Measurements from ENCODE around the gene PTPRN2.

PTPRN2 gene

DNA sequence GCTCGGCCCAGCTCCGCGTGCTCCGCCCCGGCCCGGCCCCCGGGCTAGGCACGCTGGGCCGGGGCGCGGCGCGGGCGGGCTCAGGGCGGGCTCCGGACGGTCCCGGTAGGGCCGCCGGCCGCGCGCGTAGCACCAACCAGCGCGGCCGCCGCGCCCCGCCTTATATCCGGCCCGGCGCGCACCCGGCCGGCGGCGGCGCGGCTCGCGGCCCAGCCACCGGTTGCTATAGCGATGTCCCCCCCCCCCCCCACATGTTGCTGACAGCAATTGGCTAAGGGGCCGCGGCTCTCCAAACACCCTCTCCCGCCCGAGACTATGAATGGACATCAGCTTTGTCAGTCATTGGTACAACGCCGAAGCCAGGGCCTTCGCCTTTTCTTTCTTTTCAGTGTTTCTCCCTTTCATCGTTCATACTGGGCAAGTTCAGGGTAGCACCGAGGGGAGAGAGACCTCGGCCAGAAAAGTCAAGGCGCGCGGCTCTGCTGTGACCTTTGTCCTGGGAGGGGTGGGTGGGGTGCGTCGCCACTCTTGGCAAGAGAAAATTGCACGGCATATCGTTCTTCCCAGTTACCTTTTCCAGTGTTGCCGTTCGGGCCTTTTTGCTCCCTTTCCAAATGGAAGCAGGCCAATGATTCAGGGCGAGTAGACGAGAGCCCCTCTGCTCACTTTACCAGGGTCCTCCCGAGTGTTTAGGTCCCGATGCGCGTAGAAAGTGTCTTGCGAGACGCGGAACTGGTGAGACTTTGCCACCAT is 896.6 kb downstream of the PTPRN2 start:
- DNase-seq (ENCODE audit: low spot score), result no peak

DNA sequence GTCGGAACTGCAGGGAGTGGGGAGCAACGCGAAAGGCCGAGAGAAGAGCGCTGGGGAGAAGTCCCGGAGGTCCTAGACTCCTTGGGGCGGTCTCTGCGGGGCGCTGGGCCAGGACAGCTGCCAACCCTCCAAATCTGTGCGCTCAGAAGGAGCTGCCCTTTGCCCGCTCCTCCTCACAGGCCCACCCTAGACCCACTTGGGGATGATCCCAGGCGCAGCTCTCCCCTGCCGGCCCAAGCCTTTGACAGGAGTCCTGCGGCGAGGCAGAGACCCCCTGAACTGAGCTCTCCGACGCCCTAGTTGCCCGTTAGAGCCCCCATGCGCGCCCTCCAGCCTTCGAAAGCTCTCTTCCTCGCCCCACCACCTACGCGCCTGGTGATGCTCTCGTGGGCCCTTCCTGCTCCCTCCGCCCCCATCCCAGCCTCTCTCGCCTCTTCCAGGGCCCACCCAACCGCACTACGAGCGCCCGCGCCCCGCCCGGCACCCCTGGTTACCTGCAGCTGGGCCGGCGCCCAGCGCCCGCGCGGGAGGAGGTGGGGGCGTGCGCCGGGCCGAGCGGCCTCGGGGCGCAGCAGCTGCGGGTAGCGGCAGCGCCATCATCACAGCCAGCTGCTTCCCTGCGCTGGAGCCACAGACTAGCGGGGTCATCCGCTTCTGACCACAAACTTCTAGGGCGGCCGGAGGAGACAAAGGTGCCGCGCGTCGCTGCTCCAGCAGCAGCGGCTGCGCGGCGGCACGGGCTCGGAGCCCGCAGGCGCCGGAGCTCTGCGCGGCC is 897.4 kb downstream of the PTPRN2 start:
- DNase-seq (ENCODE audit: low spot score), result no peak

GRCh38 chr7:157689269-157690057 is 898.2 kb downstream of the PTPRN2 start:
- DNase-seq (ENCODE audit: low spot score), result no peak

- no peak for DNase-seq (ENCODE audit: low spot score)
Measured at GRCh38 chr7:157688533-157689268, 898.9 kb downstream of the PTPRN2 start.

GRCh38 chr7:157687845-157688532 is 899.6 kb downstream of the PTPRN2 start:
- DNase-seq (ENCODE audit: low spot score), result no peak

GRCh38 chr7:157687158-157687557 is 900.5 kb downstream of the PTPRN2 start:
- no peak for DNase-seq (ENCODE audit: low spot score)

DNA sequence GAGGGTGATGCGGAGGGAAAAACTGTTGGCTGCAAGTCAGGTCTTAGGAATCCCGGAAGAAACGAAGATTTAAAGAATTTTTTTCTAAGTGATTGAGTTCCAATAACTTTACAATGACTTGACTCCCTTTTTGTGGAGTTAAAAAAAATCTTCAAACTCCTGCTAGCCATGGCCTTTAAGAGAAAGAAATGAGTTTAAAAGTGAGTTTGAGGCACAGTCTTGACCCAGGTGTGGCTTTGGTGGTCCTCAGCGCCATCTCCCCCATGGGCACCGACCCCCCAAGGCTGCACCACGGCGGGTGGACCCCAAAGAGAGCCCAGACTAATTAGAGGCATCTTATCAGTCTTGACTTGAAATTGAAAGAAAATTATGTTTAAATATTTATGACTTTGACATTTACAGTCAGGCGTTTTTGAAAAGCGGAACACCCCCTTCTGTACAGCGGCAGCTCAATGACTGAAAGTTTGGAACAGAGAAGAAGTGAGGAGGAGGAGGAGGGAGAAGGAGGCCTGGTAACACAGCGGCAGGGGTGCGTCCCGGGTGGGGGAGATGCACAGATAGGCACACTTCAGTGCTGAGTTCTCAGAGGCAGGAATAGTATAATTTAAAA is 901.2 kb downstream of the PTPRN2 start:
- DNase-seq (ENCODE audit: low spot score), result no peak

- DNase-seq (ENCODE audit: low spot score), result no peak
Measured at GRCh38 chr7:157685430-157686284, 902.0 kb downstream of the PTPRN2 start.

DNA sequence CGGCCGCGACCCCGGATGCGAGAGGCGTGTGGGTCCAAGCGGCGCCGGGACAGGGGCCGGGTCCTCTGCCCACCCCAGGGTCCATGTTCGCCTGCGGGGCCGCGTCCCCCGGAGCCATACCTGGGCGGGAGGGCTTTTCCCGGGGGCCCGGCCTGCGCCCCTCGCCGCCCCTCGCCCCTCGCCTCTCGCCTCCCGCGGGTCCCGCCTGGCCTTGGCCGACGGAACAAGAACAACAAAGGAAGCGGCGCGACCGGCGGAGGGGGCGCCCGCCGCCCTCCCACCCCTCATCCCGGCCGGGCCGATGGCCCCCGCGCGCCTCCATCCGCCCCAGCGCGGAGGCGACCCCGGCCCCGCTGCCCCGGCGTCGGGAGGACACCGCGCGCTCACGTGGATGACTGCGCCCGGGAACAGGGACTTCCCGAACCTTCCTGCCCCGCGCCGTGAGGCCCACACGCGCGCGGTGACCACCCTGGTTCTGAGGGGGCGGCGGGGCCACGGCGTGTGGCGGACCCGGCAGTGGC is 902.7 kb downstream of the PTPRN2 start:
- DNase-seq (ENCODE audit: low spot score), result no peak

GRCh38 chr7:157684157-157684908 is 903.3 kb downstream of the PTPRN2 start:
- no peak for DNase-seq (ENCODE audit: low spot score)

GRCh38 chr7:157683747-157684156 is 903.9 kb downstream of the PTPRN2 start:
- DNase-seq (ENCODE audit: low spot score), result no peak

DNA sequence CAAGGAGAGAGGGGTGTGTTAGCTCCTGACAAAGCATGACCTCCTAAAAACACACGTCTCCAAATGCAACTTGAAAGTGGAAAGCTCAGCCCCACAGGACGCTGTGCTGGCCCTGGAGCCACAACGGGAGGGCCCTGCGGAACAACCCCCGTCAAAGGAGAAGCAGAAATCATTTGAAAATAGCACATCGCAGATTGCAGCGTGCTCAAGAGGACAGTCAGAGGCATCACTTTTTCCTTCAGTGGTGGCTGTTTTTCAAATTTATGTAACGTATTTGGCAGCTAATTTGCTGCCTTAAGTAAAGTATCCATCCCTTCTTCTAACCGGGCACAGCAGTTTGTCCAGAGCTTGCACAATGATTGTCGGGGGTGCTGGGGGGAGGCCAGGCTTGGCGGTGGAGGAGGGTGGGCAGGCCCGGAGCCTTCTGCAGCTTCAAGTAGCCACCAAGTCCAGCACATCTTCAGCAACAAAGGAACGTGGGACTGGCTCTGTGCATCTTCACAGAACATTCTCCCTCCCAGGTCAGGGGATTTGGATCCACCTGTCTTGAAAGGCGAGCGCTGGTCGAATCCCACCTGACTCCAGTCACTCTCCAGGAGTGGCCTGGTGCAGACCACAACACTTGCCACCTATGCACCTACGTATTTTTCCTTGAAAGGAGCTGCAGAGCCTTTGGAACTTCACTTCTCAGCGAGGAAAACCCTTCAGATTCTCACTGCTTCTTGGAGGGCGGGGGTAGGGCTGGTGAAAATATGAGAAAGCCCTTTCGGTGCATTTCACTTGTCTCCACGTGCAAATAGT is 904.5 kb downstream of the PTPRN2 start:
- no peak for DNase-seq (ENCODE audit: low spot score)

GRCh38 chr7:157682064-157682945 is 905.3 kb downstream of the PTPRN2 start:
- no peak for DNase-seq (ENCODE audit: low spot score)

DNA sequence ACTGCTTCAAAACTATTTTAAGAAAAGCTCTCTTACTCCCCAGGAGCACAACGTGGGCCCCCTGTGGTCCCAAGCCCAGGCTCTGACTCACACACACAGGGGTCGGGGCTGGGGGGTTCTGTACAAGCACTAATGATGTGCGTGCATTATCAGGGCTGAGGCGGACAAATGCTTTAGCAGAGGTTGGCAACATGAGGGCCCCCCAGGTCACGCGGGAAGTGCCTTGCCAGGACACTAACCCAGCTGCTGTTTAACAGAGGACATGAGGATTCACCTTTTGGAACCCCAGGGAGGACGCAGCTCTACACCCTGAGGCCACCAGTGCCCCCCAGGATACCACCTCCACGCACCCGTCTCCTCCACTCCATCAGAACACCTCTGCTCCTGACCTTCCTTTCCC is 908.0 kb downstream of the PTPRN2 start:
- DNase-seq (ENCODE audit: low spot score), result no peak

- no peak for DNase-seq (ENCODE audit: low spot score)
Measured at GRCh38 chr7:157678501-157678900, 909.1 kb downstream of the PTPRN2 start.

DNA sequence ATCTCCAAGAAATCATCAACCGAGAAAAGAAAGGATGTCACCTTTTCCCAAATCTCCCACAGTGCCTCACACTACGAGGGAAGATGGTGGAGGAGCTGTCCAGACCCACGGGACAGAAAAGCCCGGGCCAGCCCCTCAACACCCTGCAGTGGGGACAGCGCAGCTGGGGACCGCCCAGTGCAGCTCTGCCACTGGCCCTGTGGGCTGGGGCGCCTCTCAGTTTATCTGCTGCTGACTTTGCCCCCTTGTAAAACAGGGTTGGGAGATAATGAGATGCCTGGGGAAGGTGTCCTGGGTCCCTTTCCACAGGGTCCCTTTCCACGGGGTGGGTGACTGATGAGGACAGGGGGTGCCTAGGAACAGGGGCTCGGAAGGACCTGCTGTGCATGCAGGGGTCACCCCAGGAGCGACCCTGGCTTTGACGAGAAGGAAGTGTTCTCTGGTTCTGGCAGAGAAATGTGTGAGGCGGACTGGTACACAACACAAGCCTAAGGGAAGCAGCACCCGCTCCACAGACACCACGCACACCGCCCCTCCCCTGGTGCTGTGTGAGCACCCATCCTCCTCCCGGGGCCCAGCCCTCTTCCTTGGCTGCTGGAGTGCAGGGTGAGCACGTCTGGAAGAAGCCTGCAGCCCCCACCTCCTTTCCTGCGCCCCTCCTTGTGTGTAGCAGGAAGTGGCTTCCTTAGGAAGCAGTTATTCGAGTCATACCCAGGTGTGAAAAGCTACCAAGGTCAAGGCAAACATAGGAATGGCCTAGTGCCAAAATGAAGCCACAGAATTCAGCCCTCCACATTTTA is 911.0 kb downstream of the PTPRN2 start:
- DNase-seq (ENCODE audit: low spot score), result no peak
